ENCODE measurements around the gene SPRY2. TPM values are rescaled to one million over a fixed set of nuclear protein-coding genes. Genes with fewer than 3 reads are reported as not detected.

Gene SPRY2
- total and polyA plus RNA-seq, 2 of the 4 experiments (the other 2 are of a cell fraction), result 21.1 to 47.9 TPM

GRCh38 chr13:80297094-80297493 is 43.8 kb downstream of the SPRY2 start:
- Histone ChIP-seq H3K9ac (ENCODE audit: low read depth, low read length) (no peak overlapping the region), H4K20me1 (ENCODE audit: insufficient read depth, low read length) (no peaks in the 10 kb centered on the region), H3K56ac (ENCODE audit: extremely low read depth, insufficient read depth, low read length) (no peak overlapping the region), H2AK5ac (ENCODE audit: low read depth, low read length) (no peak overlapping the region), H3K4ac (ENCODE audit: low read depth, low read length) (no peak overlapping the region), H4K8ac (ENCODE audit: low read depth in 2 of 2, low read length in 2 of 2) (no peak overlapping the region), H3K79me1 (ENCODE audit: low read depth in 1 of 2, low read length in 2 of 2) (no peaks in the 10 kb centered on the region), H2BK120ac (ENCODE audit: low read depth, low read length) (no peak overlapping the region), H3K4me1 (ENCODE audit: control insufficient read depth, insufficient read depth, low read length) (no peaks in the 10 kb centered on the region), H2BK5ac (ENCODE audit: low read depth, low read length, poor library complexity, severe bottlenecking) (no peak overlapping the region), H3K4me2 (ENCODE audit: low read depth, low read length) (no peak overlapping the region), H4K5ac (ENCODE audit: low read depth, low read length) (no peak overlapping the region), H3K23ac (ENCODE audit: low read depth, low read length) (no peak overlapping the region), H2AK9ac (replicated peaks; ENCODE audit: low read depth, low read length, poor library complexity) (no peak overlapping the region), H3K18ac (ENCODE audit: low read depth, low read length) (no peak overlapping the region), H2BK20ac (ENCODE audit: low read depth, low read length) (no peak overlapping the region), H3K36me3 (ENCODE audit: control insufficient read depth, insufficient read depth, low read length) (no peaks in the 10 kb centered on the region), H4K91ac (ENCODE audit: insufficient read depth, low read depth, low read length) (no peak overlapping the region), H3K27ac (ENCODE audit: insufficient read depth, low read length) (no peak overlapping the region), H3K4me3 (ENCODE audit: insufficient read depth, low read depth, low read length) (no peak overlapping the region), H3K27me3 (ENCODE audit: control insufficient read depth, insufficient read depth, low read length) (no peaks in the 10 kb centered on the region), H3K9me1 (ENCODE audit: insufficient read depth, low read length) (no peaks in the 10 kb centered on the region), H3K9me3 (ENCODE audit: control insufficient read depth, insufficient read depth, low read length) (no peaks in the 10 kb centered on the region), H2BK15ac (ENCODE audit: low read depth, low read length) (no peak overlapping the region), H3K14ac (replicated peaks; ENCODE audit: low read depth, low read length) (no peak overlapping the region), H2AFZ (replicated peaks; ENCODE audit: low read length, poor library complexity) (no peak overlapping the region)
- ChIA-PET POLR2A (ENCODE audit: unreplicated experiment) (interaction anchor here (0.6 kb wide), 1 partner anchor 388 kb away, joined by 5 read pairs; no protein-coding TSS in a partner anchor), CTCF (interaction anchor here (0.6 to 0.8 kb wide), 2 partner anchors 12 to 572 kb away, joined by 3 read pairs; no protein-coding TSS in a partner anchor)
- intact Hi-C loops (cut with micrococcal nuclease) (no loop called here), dilution Hi-C loops (cut with HindIII; ENCODE audit: low sequenced_read_pairs, unreplicated experiment) (no loop called here), in situ Hi-C loops (cut with MboI; ENCODE audit: low sequenced_read_pairs) (no loop called here)
- no peak for DNase-seq
- TF ChIP-seq MAFK (IDR thresholded peaks at IDR 0.05; ENCODE audit: low read depth, low read length), result no peak
- TF ChIP-seq POLR2A (IDR thresholded peaks at IDR 0.05; ENCODE audit: low read depth, low read length), result no peak
- no peak for TF ChIP-seq NFE2L2 (IDR thresholded peaks at IDR 0.05; ENCODE audit: low read depth, low read length)
- TF ChIP-seq SMC3 (IDR thresholded peaks at IDR 0.05; ENCODE audit: low read depth, low read length), result no peak
- no peak for TF ChIP-seq FOS (IDR thresholded peaks at IDR 0.05; ENCODE audit: low read depth, low read length)
- TF ChIP-seq USF2 (IDR thresholded peaks at IDR 0.05; ENCODE audit: low read depth, low read length), result no peak
- no peak for TF ChIP-seq CHD1 (IDR thresholded peaks at IDR 0.05; ENCODE audit: low read depth, low read length)
- no peak for TF ChIP-seq MXI1 (IDR thresholded peaks at IDR 0.05; ENCODE audit: borderline replicate concordance, low read depth, low read length)
- TF ChIP-seq RFX5 (IDR thresholded peaks at IDR 0.05; ENCODE audit: low read depth, low read length), result no peak
- TF ChIP-seq ELK1 (IDR thresholded peaks at IDR 0.05; ENCODE audit: borderline replicate concordance, low read depth, low read length), result no peak
- TF ChIP-seq CTCF (conservative IDR thresholded peaks at IDR 0.05; ENCODE audit: low read depth, low read length), result no peak
- TF ChIP-seq BHLHE40 (IDR thresholded peaks at IDR 0.05; ENCODE audit: low read depth, low read length), result no peak
- TF ChIP-seq RAD21 (IDR thresholded peaks at IDR 0.05; ENCODE audit: low read length), result no peak
- no peak for TF ChIP-seq MAZ (IDR thresholded peaks at IDR 0.05; ENCODE audit: borderline replicate concordance, low read depth, low read length)
- TF ChIP-seq CEBPB (IDR thresholded peaks at IDR 0.05; ENCODE audit: low read depth, low read length), result no peak
- TF ChIP-seq RCOR1 (IDR thresholded peaks at IDR 0.05; ENCODE audit: insufficient replicate concordance, low read length), result no peak
- no peak for ATAC-seq (ENCODE audit: low read depth)
- BruUV-seq (replicated peaks), result no TSS peak
